ENCODE results near the gene PLK2.

The PLK2 gene

GRCh38 chr5:58491216-58491892 is 31.5 kb upstream of the PLK2 start, which contains the start of gene GAPT:
GAPT (plus strand) TSS chr5:58491435; CDS start chr5:58494537, 3,102 bp downstream.
- Mint-ChIP-seq H3K27me3 (peaks cover 30% of the 10 kb centered on the region), H3K9me3 (no peaks in the 10 kb centered on the region), H3K4me1 (ENCODE audit: low read depth) (peaks cover 2% of the 10 kb centered on the region), H3K36me3 (ENCODE audit: low read depth) (no peaks in the 10 kb centered on the region), H3K27ac (no peak within 1 kb of the TSS), H3K4me3 (no peak within 1 kb of the TSS)
- no peak for DNase-seq

GRCh38 chr5:58490402-58491050 is 30.6 kb upstream of the PLK2 start:
- peaks cover 2% of the 10 kb centered on the region for H3K4me1 Mint-ChIP-seq (ENCODE audit: low read depth)
- H3K36me3 Mint-ChIP-seq (ENCODE audit: low read depth) = no peaks in the 10 kb centered on the region
- no peak for DNase-seq
- no peak overlapping the region for H3K27ac Mint-ChIP-seq
- peaks cover 32% of the 10 kb centered on the region for H3K27me3 Mint-ChIP-seq
- no peak overlapping the region for H3K4me3 Mint-ChIP-seq
- no peaks in the 10 kb centered on the region for H3K9me3 Mint-ChIP-seq

- no peaks in the 10 kb centered on the region for H3K9me3 Mint-ChIP-seq
- DNase-seq = no peak
- peaks cover 29% of the 10 kb centered on the region for H3K27me3 Mint-ChIP-seq
- peaks cover 1% of the 10 kb centered on the region for H3K4me1 Mint-ChIP-seq (ENCODE audit: low read depth)
- H3K27ac Mint-ChIP-seq = no peak overlapping the region
- H3K36me3 Mint-ChIP-seq (ENCODE audit: low read depth) = no peaks in the 10 kb centered on the region
- H3K4me3 Mint-ChIP-seq = no peak overlapping the region
Observed at GRCh38 chr5:58486290-58486689, 26.4 kb upstream of the PLK2 start.

GRCh38 chr5:58484505-58484904 is 24.6 kb upstream of the PLK2 start:
- no peaks in the 10 kb centered on the region for H3K36me3 Mint-ChIP-seq (ENCODE audit: low read depth)
- H3K4me1 Mint-ChIP-seq (ENCODE audit: low read depth) = no peaks in the 10 kb centered on the region
- no peak for DNase-seq
- H3K27ac Mint-ChIP-seq = no peak overlapping the region
- H3K4me3 Mint-ChIP-seq = no peak overlapping the region
- no peaks in the 10 kb centered on the region for H3K9me3 Mint-ChIP-seq
- peaks cover 25% of the 10 kb centered on the region for H3K27me3 Mint-ChIP-seq

GRCh38 chr5:58482536-58482935 is 22.6 kb upstream of the PLK2 start:
- Mint-ChIP-seq H3K27ac (no peak overlapping the region), H3K4me1 (ENCODE audit: low read depth) (no peaks in the 10 kb centered on the region), H3K9me3 (no peaks in the 10 kb centered on the region), H3K4me3 (no peak overlapping the region), H3K36me3 (ENCODE audit: low read depth) (no peaks in the 10 kb centered on the region), H3K27me3 (peaks cover 15% of the 10 kb centered on the region)
- DNase-seq = no peak

- Mint-ChIP-seq H3K9me3 (no peaks in the 10 kb centered on the region), H3K4me1 (ENCODE audit: low read depth) (no peaks in the 10 kb centered on the region), H3K36me3 (ENCODE audit: low read depth) (no peaks in the 10 kb centered on the region), H3K27ac (no peak overlapping the region), H3K27me3 (peaks cover 11% of the 10 kb centered on the region), H3K4me3 (no peak overlapping the region)
- no peak for DNase-seq
Observed at GRCh38 chr5:58481828-58482227, 21.9 kb upstream of the PLK2 start.

- Mint-ChIP-seq H3K27ac (no peak overlapping the region), H3K4me3 (no peak overlapping the region), H3K4me1 (ENCODE audit: low read depth) (no peaks in the 10 kb centered on the region), H3K9me3 (no peaks in the 10 kb centered on the region), H3K27me3 (peaks cover 11% of the 10 kb centered on the region), H3K36me3 (ENCODE audit: low read depth) (no peaks in the 10 kb centered on the region)
- no peak for DNase-seq
Observed at GRCh38 chr5:58481066-58481676, 21.3 kb upstream of the PLK2 start.

- peaks cover 6% of the 10 kb centered on the region for H3K9me3 Mint-ChIP-seq
- H3K36me3 Mint-ChIP-seq (ENCODE audit: low read depth) = no peaks in the 10 kb centered on the region
- no peak overlapping the region for H3K4me3 Mint-ChIP-seq
- peaks cover 11% of the 10 kb centered on the region for H3K27me3 Mint-ChIP-seq
- no peak for DNase-seq
- no peak overlapping the region for H3K27ac Mint-ChIP-seq
- no peaks in the 10 kb centered on the region for H3K4me1 Mint-ChIP-seq (ENCODE audit: low read depth)
Observed at GRCh38 chr5:58477760-58478376, 18.0 kb upstream of the PLK2 start.

GRCh38 chr5:58475404-58475803 is 15.5 kb upstream of the PLK2 start:
- Mint-ChIP-seq H3K9me3 (peaks cover 6% of the 10 kb centered on the region), H3K4me3 (no peak overlapping the region), H3K36me3 (ENCODE audit: low read depth) (no peaks in the 10 kb centered on the region), H3K27ac (no peak overlapping the region), H3K4me1 (ENCODE audit: low read depth) (no peaks in the 10 kb centered on the region), H3K27me3 (peaks cover 14% of the 10 kb centered on the region)
- no peak for DNase-seq

- Mint-ChIP-seq H3K27me3 (peaks cover 6% of the 10 kb centered on the region), H3K36me3 (ENCODE audit: low read depth) (no peaks in the 10 kb centered on the region), H3K9me3 (peaks cover under 1% of the 10 kb centered on the region), H3K4me3 (no peak overlapping the region), H3K4me1 (ENCODE audit: low read depth) (peaks cover 8% of the 10 kb centered on the region), H3K27ac (no peak overlapping the region)
- no peak for DNase-seq
Observed at GRCh38 chr5:58469896-58470295, 10.0 kb upstream of the PLK2 start.

- Mint-ChIP-seq H3K4me3 (no peak overlapping the region), H3K36me3 (ENCODE audit: low read depth) (no peaks in the 10 kb centered on the region), H3K27ac (no peak overlapping the region), H3K4me1 (ENCODE audit: low read depth) (peaks cover 10% of the 10 kb centered on the region), H3K27me3 (peaks cover 3% of the 10 kb centered on the region), H3K9me3 (no peaks in the 10 kb centered on the region)
- no peak for DNase-seq
Observed at GRCh38 chr5:58466939-58467338, 7.1 kb upstream of the PLK2 start.

GRCh38 chr5:58462623-58463230 is 2.8 kb upstream of the PLK2 start:
- Mint-ChIP-seq H3K4me1 (ENCODE audit: low read depth) (peaks cover 26% of the 10 kb centered on the region), H3K27me3 (peaks cover 14% of the 10 kb centered on the region), H3K36me3 (ENCODE audit: low read depth) (no peaks in the 10 kb centered on the region)

GRCh38 chr5:58462154-58462553 is 2.3 kb upstream of the PLK2 start:
- Mint-ChIP-seq H3K27ac (no peak overlapping the region), H3K9me3 (no peaks in the 10 kb centered on the region)

More at GRCh38 chr5:58462623-58463230, 2.8 kb upstream of the PLK2 start:
- no peak for DNase-seq
- Mint-ChIP-seq H3K27ac (no peak overlapping the region), H3K4me3 (no peak overlapping the region), H3K9me3 (no peaks in the 10 kb centered on the region)

GRCh38 chr5:58460732-58461286 is 923 bp upstream of the PLK2 start:
- Mint-ChIP-seq H3K27me3 (peaks cover 17% of the 10 kb centered on the region), H3K27ac (peak overlapping the region; percentile 1), H3K4me3 (peak overlapping the region; percentile 79), H3K36me3 (ENCODE audit: low read depth) (peaks cover 2% of the 10 kb centered on the region), H3K9me3 (no peaks in the 10 kb centered on the region), H3K4me1 (ENCODE audit: low read depth) (peaks cover 17% of the 10 kb centered on the region)
- DNase-seq = peak; percentile 95

More at GRCh38 chr5:58462154-58462553, 2.3 kb upstream of the PLK2 start:
- Mint-ChIP-seq H3K4me1 (ENCODE audit: low read depth) (peaks cover 22% of the 10 kb centered on the region), H3K4me3 (no peak overlapping the region), H3K27me3 (peaks cover 17% of the 10 kb centered on the region), H3K36me3 (ENCODE audit: low read depth) (no peaks in the 10 kb centered on the region)
- no peak for DNase-seq

All from activated T-cell treated with anti-CD3 and anti-CD28 coated beads, Interleukin-2, amount 50 U/mL, for 24 hours (primary cell).